Stimulated activated naive CD8-positive, alpha-beta T cell treated with anti-CD3 and anti-CD28 coated beads, Interleukin-15, Interleukin-2, amounts not matched to agents 100 U/mL and 50 U/mL, for 24 hours (primary cell): Measurements from ENCODE around the gene TUBA4B.
A peak's percentile ranks its signal among the peaks of the same experiment; 100 is the strongest.
"Not testable (repeated sequence)": the region's sequence is repeated elsewhere in the genome, so short reads cannot be mapped to it uniquely, and the experiment has no call there.

Source experiments
- ATAC-seq: fragments of 150-1000 bp; cut with Tn5 transposase; one replicate; pipeline ENCODE4 v1.10.0; 2021
- DNase-seq: peaks from one replicate; pipeline ENCODE4 v3.0.0; 2021

TUBA4B gene

DNA sequence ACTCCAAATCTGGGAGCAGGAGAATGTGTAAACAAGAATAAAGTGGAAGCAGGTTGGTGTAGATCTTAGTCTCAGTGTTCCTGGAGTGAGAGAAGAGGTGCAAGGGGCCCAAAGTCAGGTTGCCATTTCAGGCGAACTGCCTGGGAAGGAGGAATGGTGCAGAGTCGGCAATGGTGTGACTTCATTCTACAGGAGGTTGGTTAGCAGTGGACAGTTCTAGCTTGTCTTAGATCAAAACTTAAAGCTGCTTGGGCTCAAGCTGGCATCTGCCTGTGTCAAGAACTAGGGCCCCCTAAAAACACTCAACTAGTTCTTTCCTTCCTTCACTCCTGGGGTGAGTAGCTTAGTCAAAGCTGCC is 4.2 kb upstream of the TUBA4B start:
- DNase-seq (no peak), ATAC-seq (no peak)

- ATAC-seq (no peak), DNase-seq (peak; percentile 44)
These were observed 3.7 kb upstream of the TUBA4B start for GRCh38 chr2:219249203-219249980.

- DNase-seq = no peak
- ATAC-seq = no peak
These were observed 2.8 kb upstream of the TUBA4B start for GRCh38 chr2:219250049-219250781.

- ATAC-seq (no peak), DNase-seq (no peak)
These were observed 1.4 kb upstream of the TUBA4B start for GRCh38 chr2:219251656-219252055.

GRCh38 chr2:219252084-219252483 is 959 bp upstream of the TUBA4B start:
- ATAC-seq (no peak), DNase-seq (no peak)

- DNase-seq = no peak
- ATAC-seq = no peak
These were observed 508 bp upstream of the TUBA4B start for GRCh38 chr2:219252570-219252899.

- peak; percentile 75 for ATAC-seq
- DNase-seq = peak; percentile 92
These were observed 928 bp downstream of the TUBA4B start, which contains the start of gene TUBA4A for GRCh38 chr2:219253753-219254589. TSS of gene TUBA4A (minus strand) at chr2:219253918. CDS start at chr2:219253858, 60 bp downstream.

DNA sequence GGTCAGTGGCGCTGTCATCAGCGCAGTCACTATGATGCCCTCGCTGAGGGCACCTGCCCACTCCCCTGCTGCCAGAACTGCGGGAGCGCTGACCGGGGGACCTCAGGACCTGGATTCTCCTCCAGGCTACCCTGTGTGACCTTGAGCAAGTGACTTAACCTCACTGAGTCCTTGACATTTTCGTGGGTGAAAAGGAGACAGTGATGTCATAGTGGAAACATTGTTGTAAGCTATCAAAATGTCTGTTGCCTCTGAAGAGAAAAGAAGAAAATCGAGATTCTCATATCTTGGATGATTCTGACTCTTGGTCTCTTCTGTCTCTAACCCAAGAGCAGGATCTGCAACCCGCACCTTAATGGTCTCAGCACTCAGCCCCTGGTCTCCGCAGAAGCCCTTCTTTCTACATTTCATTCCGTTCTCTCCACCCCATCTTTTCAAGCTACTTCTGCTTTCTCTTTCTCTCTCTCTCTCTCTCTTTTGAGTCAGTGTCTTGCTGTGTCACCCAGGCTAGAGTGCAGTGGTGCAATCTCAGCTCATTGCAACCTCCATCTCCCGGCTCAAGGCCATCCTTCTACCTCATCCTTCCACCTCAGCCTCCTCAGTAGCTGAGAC is 1.7 kb downstream of the TUBA4B start:
- DNase-seq = peak; percentile 41

DNA sequence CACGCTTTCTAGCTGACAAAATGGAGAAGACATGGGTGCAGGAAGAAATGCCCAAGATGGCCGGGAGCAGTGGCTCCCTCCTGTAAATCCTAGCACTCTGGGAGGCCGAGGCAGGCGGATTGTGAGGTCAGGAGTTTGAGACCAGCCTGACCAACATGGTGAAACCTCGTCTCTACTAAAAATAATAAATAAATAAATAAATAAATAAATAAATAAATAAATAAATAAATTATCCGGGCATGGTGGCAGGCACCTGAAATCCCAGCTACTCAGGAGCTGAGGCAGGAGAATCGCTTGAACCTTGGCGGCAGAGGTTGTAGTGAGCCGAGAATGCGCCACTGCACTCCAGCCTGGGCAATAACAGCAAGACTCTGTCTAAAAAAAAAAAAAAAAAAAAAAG is 5.9 kb downstream of the TUBA4B start:
- not testable (repeated sequence) for ATAC-seq, DNase-seq

More for the DNA sequence above, 1.7 kb downstream of the TUBA4B start:
- ATAC-seq = peak; percentile 44

DNA sequence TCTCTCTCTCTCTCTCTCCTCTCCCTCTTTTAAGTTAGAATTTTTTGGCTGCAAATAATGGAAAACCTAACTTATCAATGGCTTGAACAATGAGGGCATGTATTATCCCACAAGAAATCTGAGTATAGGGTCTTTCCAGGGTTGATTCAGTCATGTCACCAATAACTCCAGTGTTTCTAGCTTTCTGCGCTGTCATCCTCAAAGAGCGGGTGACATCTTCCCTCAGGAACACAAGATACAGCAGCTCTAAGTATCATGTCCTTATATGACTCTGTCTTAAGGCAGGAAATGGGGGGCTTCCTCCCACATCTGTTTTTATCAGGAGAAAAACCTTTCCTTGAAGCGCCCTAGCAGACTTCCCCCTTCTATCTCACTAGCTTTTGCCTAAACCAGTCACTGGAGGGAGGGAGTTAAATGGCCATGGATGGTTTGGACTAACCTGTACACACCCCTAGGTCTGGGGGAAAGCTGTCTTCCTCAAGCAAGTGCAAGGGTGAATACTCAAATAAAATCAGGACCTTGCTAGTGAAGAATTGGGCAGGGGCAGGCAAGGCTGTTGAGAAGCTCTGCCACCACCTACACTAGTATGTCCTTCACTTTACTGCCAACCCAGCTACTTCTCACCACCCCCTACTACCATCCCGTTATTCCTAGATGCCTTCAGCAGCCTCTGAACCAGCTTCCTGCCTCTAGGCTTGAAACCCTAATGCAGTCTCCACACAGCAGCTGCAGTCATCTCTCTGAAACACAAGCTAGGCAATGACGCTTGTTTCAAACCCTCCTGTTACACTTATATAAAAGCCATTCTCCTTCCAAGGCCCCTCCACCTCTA is 8.2 kb downstream of the TUBA4B start:
- DNase-seq (no peak), ATAC-seq (no peak)

GRCh38 chr2:219266232-219266631 is 13.2 kb downstream of the TUBA4B start:
- ATAC-seq (no peak), DNase-seq (no peak)

DNA sequence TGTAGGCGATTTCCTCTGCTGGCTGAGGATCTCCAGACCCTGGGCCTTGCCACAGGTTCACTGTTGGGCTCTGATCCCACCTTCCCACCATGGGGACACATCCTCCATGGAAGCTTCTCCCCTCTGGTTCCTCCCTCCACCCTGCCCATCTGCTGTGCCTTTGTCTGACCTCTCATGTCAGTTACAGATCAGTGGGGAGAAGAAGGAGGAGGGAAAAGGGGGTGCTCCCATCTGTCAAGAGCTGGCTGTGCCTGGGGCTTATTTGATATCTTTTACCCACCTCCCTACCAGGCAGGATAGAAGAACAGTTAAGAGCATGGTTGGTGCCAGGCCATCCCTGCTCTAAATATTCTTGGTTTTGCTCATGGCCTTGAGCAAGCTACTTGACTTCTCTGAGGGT is 13.8 kb downstream of the TUBA4B start:
- DNase-seq (no peak), ATAC-seq (no peak)

DNA sequence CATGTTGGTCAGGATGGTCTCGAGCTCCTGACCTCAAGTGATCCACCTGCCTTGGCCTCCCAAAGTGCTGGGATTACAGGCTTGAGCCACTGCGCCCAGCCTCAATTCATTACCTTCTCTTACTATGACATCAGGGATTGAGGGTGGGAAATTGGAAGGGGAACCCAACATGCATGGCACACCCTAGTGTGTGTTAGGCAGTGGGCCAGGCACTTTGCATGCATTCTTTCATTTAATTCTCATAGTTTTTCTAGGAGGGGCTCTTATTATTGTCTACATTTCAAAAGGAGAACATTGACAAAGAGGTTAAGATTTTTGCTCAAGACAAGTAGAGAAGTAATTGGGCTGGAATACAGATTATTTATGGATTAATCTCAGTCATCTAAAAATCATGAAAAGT is 15.3 kb downstream of the TUBA4B start:
- no peak for DNase-seq
- ATAC-seq = no peak

- no peak for ATAC-seq
- DNase-seq = no peak
These were observed 16.5 kb downstream of the TUBA4B start for GRCh38 chr2:219269362-219270054.

DNA sequence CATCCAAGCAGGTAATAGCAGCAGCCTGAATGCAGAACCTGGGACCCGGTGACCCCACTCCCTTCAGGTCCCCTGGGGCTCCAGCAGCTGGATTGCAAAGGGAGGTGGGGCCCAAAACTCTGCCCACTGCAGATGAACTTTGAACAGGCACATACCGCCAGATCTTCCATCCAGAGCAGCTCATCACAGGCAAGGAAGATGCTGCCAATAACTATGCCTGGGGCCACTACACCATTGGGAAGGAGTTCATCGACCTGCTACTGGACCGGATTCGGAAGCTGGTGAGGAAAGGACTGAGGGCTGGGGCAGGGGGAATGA is 17.0 kb downstream of the TUBA4B start:
- DNase-seq (no peak), ATAC-seq (no peak)

- no peak for ATAC-seq
These were observed 18.0 kb downstream of the TUBA4B start for GRCh38 chr2:219271021-219271420.

GRCh38 chr2:219272356-219272755 is 19.3 kb downstream of the TUBA4B start:
- no peak for ATAC-seq
- DNase-seq = no peak

More at GRCh38 chr2:219271021-219271420, 18.0 kb downstream of the TUBA4B start:
- DNase-seq = no peak

GRCh38 chr2:219272995-219273394 is 20.0 kb downstream of the TUBA4B start:
- ATAC-seq (peak; percentile 37), DNase-seq (no peak)

GRCh38 chr2:219273937-219274336 is 20.9 kb downstream of the TUBA4B start:
- DNase-seq (no peak), ATAC-seq (no peak)

DNA sequence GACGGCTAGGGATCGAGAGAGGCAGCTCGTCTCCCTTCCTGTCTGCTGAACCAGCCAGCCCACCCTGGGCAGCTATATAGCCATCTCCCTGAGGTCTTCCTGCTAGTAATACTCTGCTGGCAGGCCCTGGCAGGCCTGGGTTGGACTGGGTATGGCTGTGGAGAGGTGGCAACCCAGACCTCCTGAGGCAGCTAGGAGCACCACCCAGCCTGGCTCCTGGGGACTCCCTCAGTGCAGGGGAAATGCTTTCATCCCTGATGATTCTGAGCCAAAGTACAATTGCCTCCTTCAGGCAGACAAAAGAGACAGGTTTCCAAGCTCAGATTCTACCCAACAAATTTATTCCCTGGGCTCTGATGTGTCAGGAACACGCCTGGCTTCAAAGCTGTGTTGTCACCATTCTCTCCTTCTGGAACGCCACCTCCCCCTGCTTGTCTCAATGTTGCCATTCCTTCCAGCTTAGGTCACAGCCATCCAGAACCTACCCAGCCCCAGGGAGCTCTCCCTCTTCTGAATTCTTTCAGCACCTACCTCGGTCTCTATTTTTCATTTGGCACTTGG is 21.4 kb downstream of the TUBA4B start:
- DNase-seq (no peak), ATAC-seq (no peak)
